K562 (cell line): ENCODE data around the gene TRIM25. TPM values are rescaled to one million over a fixed set of nuclear protein-coding genes. Genes with fewer than 3 reads are reported as not detected.

Experiments
- ATAC-seq: fragments of 200-7000 bp; cut with Tn5 transposase; 3 replicates; pipeline ENCODE4 v1.9.1; 2020; ENCODE audit warnings: moderate library complexity
- BruUV-seq: library from RNA; stranded (reverse); fragments of 400-500 nt; replicated peaks from 2 replicates; lab custom pipeline; 2021; lab: Mats Ljungman, UMichigan
- CTCF ChIA-PET: fragments of 300-600 bp; formaldehyde crosslinking; extraction: SDS; loops from one replicate; lab custom pipeline; 2021; ENCODE audit warnings: low intra/inter-chr PET ratio; lab: Yijun Ruan, JAX
- POLR2A ChIA-PET: fragments of 300-600, 350-650 bp; sonication (Branson Sonifier 250); formaldehyde crosslinking; extraction: SDS; loops from one replicate; lab custom pipeline; 2021; ENCODE audit warnings: antibody characterized with exemption, inconsistent platforms; lab: Yijun Ruan, JAX
- DNase-seq, 4 experiments: peaks; one replicate each; pipeline versions ENCODE4 v3.0.0 to v3.0.0-alpha.2; 2011 to 2018; ENCODE audit warnings: low spot score in 3 of 4, mixed read lengths in 3 of 4; ENCODE audit errors: extremely low read depth in 1 of 4
- FAIRE-seq: peaks from 2 replicates; lab custom pipeline; 2011; peaks lifted over from hg19 to GRCh38; lab: Jason Lieb, UNC
- H2AFZ ChIP-seq: 2 replicates; pipeline ENCODE4 v1.6.0; 2011; ENCODE audit warnings: low read depth, low read length, control low read depth, inconsistent platforms
- H3K27ac ChIP-seq: fragments of 200-600 bp; 3 replicates; pipeline ENCODE4 v1.8.0; 2011; ENCODE audit warnings: low read depth, mild to moderate bottlenecking, control low read depth, inconsistent platforms, low read length, moderate library complexity, mixed read lengths; ENCODE audit errors: extremely low read depth
- H3K27me3 ChIP-seq, 2 experiments: fragments of 300-600 bp in 1 of 2; 2 replicates in 1 of 2; 3 replicates in 1 of 2; pipeline versions ENCODE4 v1.6.0 to v1.8.0; 2011; ENCODE audit warnings: inconsistent platforms in 2 of 2, low read length in 2 of 2, mild to moderate bottlenecking in 1 of 2, mixed read lengths in 1 of 2, moderate library complexity in 1 of 2; ENCODE audit not compliant: control insufficient read depth in 2 of 2, insufficient read depth in 2 of 2
- H3K36me3 ChIP-seq: fragments of 300-600 bp; 3 replicates; pipeline ENCODE4 v1.8.0; 2011; ENCODE audit warnings: mild to moderate bottlenecking, low read length, inconsistent platforms; ENCODE audit not compliant: control insufficient read depth, insufficient read depth
- H3K4me1 ChIP-seq, 2 experiments: fragments of 200-600 bp in 1 of 2; replicated peaks in 1 of 2; 2 replicates in 1 of 2; 3 replicates in 1 of 2; pipeline versions ENCODE4 v1.5.1 to v1.8.0; 2011; ENCODE audit warnings: inconsistent platforms in 2 of 2, low read length in 2 of 2, mild to moderate bottlenecking in 1 of 2, mixed read lengths in 1 of 2, moderate library complexity in 1 of 2; ENCODE audit not compliant: control insufficient read depth in 2 of 2, insufficient read depth in 2 of 2
- H3K4me2 ChIP-seq: 2 replicates; pipeline ENCODE4 v1.6.1; 2011; ENCODE audit warnings: low read length, control low read depth, inconsistent platforms, mixed read lengths; ENCODE audit not compliant: insufficient read depth
- H3K4me3 ChIP-seq: fragments of 200-600 bp; sonication (generic), shearing (Covaris generic); 2 replicates; pipeline ENCODE4 v1.5.1; 2016; ENCODE audit warnings: control low read depth, inconsistent platforms
- H3K79me2 ChIP-seq: fragments of 200-600 bp; 3 replicates; pipeline ENCODE4 v1.8.0; 2011; ENCODE audit warnings: low read length, inconsistent platforms; ENCODE audit not compliant: control insufficient read depth, insufficient read depth
- H3K9ac ChIP-seq, 2 experiments: 2 replicates each; pipeline versions ENCODE4 v1.6.0 to v1.6.1; 2011; ENCODE audit warnings: low read depth in 2 of 2, low read length in 2 of 2, control low read depth in 1 of 2, inconsistent platforms in 1 of 2, mild to moderate bottlenecking in 1 of 2, mixed read lengths in 1 of 2; ENCODE audit not compliant: insufficient read depth in 1 of 2
- H3K9me1 ChIP-seq: one replicate; pipeline ENCODE4 v1.6.0; 2011; ENCODE audit warnings: inconsistent platforms, mild to moderate bottlenecking, low read length, moderate library complexity; ENCODE audit not compliant: control insufficient read depth, insufficient read depth
- H3K9me3 ChIP-seq: replicated peaks from 2 replicates; pipeline ENCODE4 v1.5.1; 2011; ENCODE audit warnings: low read depth, low read length, inconsistent platforms; ENCODE audit not compliant: control insufficient read depth, insufficient read depth
- H4K20me1 ChIP-seq: replicated peaks from 2 replicates; pipeline ENCODE4 v1.6.1; 2011; ENCODE audit warnings: low read length, inconsistent platforms, mixed read lengths; ENCODE audit not compliant: control insufficient read depth, insufficient read depth
- CEBPB ChIP-seq: fragments of 450-650 bp; IDR thresholded peaks from 2 replicates; pipeline ENCODE4 v1.6.1; 2016; ENCODE audit warnings: missing genetic modification characterization, missing compliant biosample characterization
- CEBPG ChIP-seq, 3 experiments: fragments of 200-800 bp in 1 of 3; sonication (Bioruptor generic) in 1 of 3; sonication (generic) in 1 of 3; formaldehyde crosslinking in 1 of 3; IDR thresholded peaks in 2 of 3; conservative IDR thresholded peaks in 1 of 3; 2 replicates each; pipeline versions ENCODE4 v1.6.1 to v1.8.0; 2016 to 2022; ENCODE audit warnings: missing compliant biosample characterization in 2 of 3, missing genetic modification characterization in 2 of 3, mild to moderate bottlenecking in 1 of 3, missing genetic modification reagents in 1 of 3
- EP400 ChIP-seq: fragments of 450-650 bp; IDR thresholded peaks from 2 replicates; pipeline ENCODE4 v1.6.1; 2017; ENCODE audit warnings: antibody characterized with exemption, mild to moderate bottlenecking, moderate library complexity
- HDAC3 ChIP-seq: fragments of 450-650 bp; IDR thresholded peaks from 2 replicates; pipeline ENCODE4 v1.6.1; 2018; ENCODE audit warnings: borderline replicate concordance, mild to moderate bottlenecking, moderate library complexity; ENCODE audit not compliant: partially characterized antibody
- L3MBTL2 ChIP-seq: fragments of 450-650 bp; IDR thresholded peaks from 2 replicates; pipeline ENCODE4 v1.6.1; 2016; ENCODE audit warnings: mild to moderate bottlenecking, moderate library complexity
- RBBP5 ChIP-seq: fragments of 200-600 bp; sonication (generic); IDR thresholded peaks from 2 replicates; pipeline ENCODE4 v1.6.1; 2012; ENCODE audit warnings: borderline replicate concordance, mild to moderate bottlenecking, low read length, control low read depth, inconsistent platforms; ENCODE audit not compliant: insufficient read depth, poor library complexity, severe bottlenecking
- WHSC1 ChIP-seq: IDR thresholded peaks from one replicate; pipeline ENCODE4 v1.6.1; 2012; ENCODE audit warnings: low read length, control low read depth, inconsistent platforms
- ZNF184 ChIP-seq: sonication (generic); formaldehyde crosslinking; IDR thresholded peaks from 2 replicates; pipeline ENCODE4 v1.5.0; 2020; ENCODE audit warnings: missing genetic modification reagents
- ZNF592 ChIP-seq: fragments of 450-650 bp; IDR thresholded peaks from 2 replicates; pipeline ENCODE4 v1.6.1; 2017; ENCODE audit warnings: antibody characterized with exemption, mild to moderate bottlenecking
- WGBS: fragments of 100-300 bp; shearing (Covaris generic); methylation state at CpG from one replicate; pipeline ENCODE4 v1.1.6; 2016; ENCODE audit warnings: low coverage, mixed read lengths; ENCODE audit not compliant: insufficient coverage; ENCODE audit errors: missing lambda C conversion rate; 5-methylcytosine and 5-hydroxymethylcytosine counted together
- in situ Hi-C: fragments of 300-500 bp; cut with MboI; formaldehyde crosslinking; loops from 4 replicates; pipeline ENCODE4 v1.15.0; 2018; ENCODE audit warnings: inconsistent platforms, mixed read lengths
- intact Hi-C: fragments of 100-400 bp; cut with micrococcal nuclease; formaldehyde crosslinking; loops from 2 replicates; pipeline ENCODE4 v1.14.2; 2022
- polyA plus RNA-seq, 8 experiments: library from polyadenylated mRNA; depleted of rRNA in 4 of 8; stranded (reverse) in 5 of 8; unstranded in 3 of 8; fragments of >200 nt; fragmentation: Nextera tagmentation in 2 of 8; fragmentation: Illumina TruSeq in 1 of 8; extraction: Ambion mirVana in 2 of 8; extraction: Trizol in 1 of 8; gene quantifications; 2 replicates each; pipeline versions ENCODE4 v1.2.1 to v1.2.3, GENCODE V29; 2011 to 2014; ENCODE audit warnings: inconsistent platforms in 1 of 8, missing spikeins in 1 of 8
- total RNA-seq, 7 experiments: library from RNA; depleted of rRNA in 6 of 7; stranded (reverse); fragments of >200 nt in 6 of 7; fragmentation: Illumina TruSeq in 2 of 7; extraction: Trizol in 2 of 7; gene quantifications; 2 replicates each; pipeline versions ENCODE4 v1.2.1 to v1.2.3, GENCODE V29; 2011 to 2021; ENCODE audit warnings: low replicate concordance in 1 of 7
- TF ChIP-seq, protein P1 (sequence below): IDR thresholded peaks from 2 replicates; pipeline ENCODE4 v1.6.1; 2014; ENCODE audit warnings: antibody characterized with exemption
- TF ChIP-seq, protein P2 (sequence below): fragments of 450-650 bp; IDR thresholded peaks from 2 replicates; pipeline ENCODE4 v1.6.1; 2016; ENCODE audit warnings: borderline replicate concordance

TRIM25 gene
- total and polyA plus RNA-seq, 9 of the 15 experiments (the other 6 are each of a cell fraction or from before 2014, with no cell fraction given): 5.9 to 49.5 (median 24.5) TPM

GRCh38 chr17:56912105-56912999, 1.5 kb downstream of the TRIM25 start:
- FAIRE-seq (peak; percentile 23), DNase-seq (peak in 2 of 4 experiments; percentile 31 to 41), ATAC-seq (peak; percentile 6)
- Histone ChIP-seq H3K4me2 (peak overlapping the region; percentile 95), H3K27me3 (no peaks in the 10 kb centered on the region), H3K9ac (peak overlapping the region; percentile 85 to 98), H2AFZ (peak overlapping the region; percentile 94), H3K79me2 (peaks cover 59% of the 10 kb centered on the region), H3K36me3 (peaks cover 34% of the 10 kb centered on the region), H3K27ac (peak overlapping the region; percentile 88), H4K20me1 (0 out of 2 replicates have a peak, but pooled peaks cover 4% of the 10 kb centered on the region), H3K4me3 (peak overlapping the region; percentile 72), H3K4me1 (peaks cover 48 to 55% of the 10 kb centered on the region in 2 experiments), H3K9me3 (peaks cover 3% of the 10 kb centered on the region), H3K9me1 (peaks cover 4% of the 10 kb centered on the region)
- POLR2A ChIA-PET: interaction anchor here (0.6 to 1.0 kb wide), 4 partner anchors 13 to 28 kb away, joined by 3 to 4 read pairs (median 3); no protein-coding TSS in a partner anchor
- WGBS: 6% methylated on average over 21 of the region's 21 CpGs
- in situ Hi-C loops (no loop called here), intact Hi-C loops (loop anchor here (5.0 kb wide), 1 partner anchor 80 kb away; the partner anchor contains the start of genes C17orf67 and DGKE)
- CTCF ChIA-PET: no interaction called here
- no TSS peak for BruUV-seq
- TF ChIP-seq HDAC3 (no peak), CEBPG (CRISPR knock-in tag; IDR thresholded peaks at IDR 0.05) (peak; percentile 32; the same call in 1 of the 2 replicates), CEBPG (tag; conservative IDR thresholded peaks at IDR 0.05 in 1 of 2, IDR thresholded peaks at IDR 0.05 in 1 of 2) (peak; percentile 21 to 40; a peak in 2 of 4 replicates), RBBP5 (peak; percentile 8), ZNF184 (no peak), EP400 (peak; percentile 79), L3MBTL2 (peak; percentile 39; the same call in 1 of the 2 replicates), ZNF592 (0 out of 2 replicates have a peak, but pooled peaks have one; percentile 28), CEBPB (tag) (peak; percentile 64), WHSC1 (peak; percentile 47)
- TF ChIP-seq, protein P1, sequence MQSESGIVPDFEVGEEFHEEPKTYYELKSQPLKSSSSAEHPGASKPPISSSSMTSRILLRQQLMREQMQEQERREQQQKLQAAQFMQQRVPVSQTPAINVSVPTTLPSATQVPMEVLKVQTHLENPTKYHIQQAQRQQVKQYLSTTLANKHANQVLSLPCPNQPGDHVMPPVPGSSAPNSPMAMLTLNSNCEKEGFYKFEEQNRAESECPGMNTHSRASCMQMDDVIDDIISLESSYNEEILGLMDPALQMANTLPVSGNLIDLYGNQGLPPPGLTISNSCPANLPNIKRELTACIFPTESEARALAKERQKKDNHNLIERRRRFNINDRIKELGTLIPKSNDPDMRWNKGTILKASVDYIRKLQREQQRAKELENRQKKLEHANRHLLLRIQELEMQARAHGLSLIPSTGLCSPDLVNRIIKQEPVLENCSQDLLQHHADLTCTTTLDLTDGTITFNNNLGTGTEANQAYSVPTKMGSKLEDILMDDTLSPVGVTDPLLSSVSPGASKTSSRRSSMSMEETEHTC: no peak
- TF ChIP-seq, protein P2, sequence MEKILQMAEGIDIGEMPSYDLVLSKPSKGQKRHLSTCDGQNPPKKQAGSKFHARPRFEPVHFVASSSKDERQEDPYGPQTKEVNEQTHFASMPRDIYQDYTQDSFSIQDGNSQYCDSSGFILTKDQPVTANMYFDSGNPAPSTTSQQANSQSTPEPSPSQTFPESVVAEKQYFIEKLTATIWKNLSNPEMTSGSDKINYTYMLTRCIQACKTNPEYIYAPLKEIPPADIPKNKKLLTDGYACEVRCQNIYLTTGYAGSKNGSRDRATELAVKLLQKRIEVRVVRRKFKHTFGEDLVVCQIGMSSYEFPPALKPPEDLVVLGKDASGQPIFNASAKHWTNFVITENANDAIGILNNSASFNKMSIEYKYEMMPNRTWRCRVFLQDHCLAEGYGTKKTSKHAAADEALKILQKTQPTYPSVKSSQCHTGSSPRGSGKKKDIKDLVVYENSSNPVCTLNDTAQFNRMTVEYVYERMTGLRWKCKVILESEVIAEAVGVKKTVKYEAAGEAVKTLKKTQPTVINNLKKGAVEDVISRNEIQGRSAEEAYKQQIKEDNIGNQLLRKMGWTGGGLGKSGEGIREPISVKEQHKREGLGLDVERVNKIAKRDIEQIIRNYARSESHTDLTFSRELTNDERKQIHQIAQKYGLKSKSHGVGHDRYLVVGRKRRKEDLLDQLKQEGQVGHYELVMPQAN: peak; percentile 13; the same call in 1 of the 2 replicates
